GM12864 (cell line): ENCODE measurements around the gene C16orf96.
A peak's percentile ranks its signal among the peaks of the same experiment; 100 is the strongest.

Source experiments
- DNase-seq: peaks from one replicate; pipeline ENCODE4 v3.0.0-alpha.2; 2011; ENCODE audit warnings: low read depth
- H3K4me3 ChIP-seq: 2 replicates; pipeline ENCODE4 v1.5.1; 2011; ENCODE audit warnings: mild to moderate bottlenecking, low read depth, low read length, control low read depth
- TF ChIP-seq, protein P1 (sequence below): IDR thresholded peaks from 2 replicates; pipeline ENCODE4 v1.5.1; 2011; ENCODE audit warnings: low read depth, mild to moderate bottlenecking, moderate library complexity, low read length, control low read depth, inconsistent platforms; ENCODE audit errors: missing control alignments

Gene C16orf96

GRCh38 chr16:4511441-4512082 lies 44.6 kb upstream of the C16orf96 start:
- H3K4me3 ChIP-seq = no peak overlapping the region
- DNase-seq = no peak
- TF ChIP-seq, protein P1, sequence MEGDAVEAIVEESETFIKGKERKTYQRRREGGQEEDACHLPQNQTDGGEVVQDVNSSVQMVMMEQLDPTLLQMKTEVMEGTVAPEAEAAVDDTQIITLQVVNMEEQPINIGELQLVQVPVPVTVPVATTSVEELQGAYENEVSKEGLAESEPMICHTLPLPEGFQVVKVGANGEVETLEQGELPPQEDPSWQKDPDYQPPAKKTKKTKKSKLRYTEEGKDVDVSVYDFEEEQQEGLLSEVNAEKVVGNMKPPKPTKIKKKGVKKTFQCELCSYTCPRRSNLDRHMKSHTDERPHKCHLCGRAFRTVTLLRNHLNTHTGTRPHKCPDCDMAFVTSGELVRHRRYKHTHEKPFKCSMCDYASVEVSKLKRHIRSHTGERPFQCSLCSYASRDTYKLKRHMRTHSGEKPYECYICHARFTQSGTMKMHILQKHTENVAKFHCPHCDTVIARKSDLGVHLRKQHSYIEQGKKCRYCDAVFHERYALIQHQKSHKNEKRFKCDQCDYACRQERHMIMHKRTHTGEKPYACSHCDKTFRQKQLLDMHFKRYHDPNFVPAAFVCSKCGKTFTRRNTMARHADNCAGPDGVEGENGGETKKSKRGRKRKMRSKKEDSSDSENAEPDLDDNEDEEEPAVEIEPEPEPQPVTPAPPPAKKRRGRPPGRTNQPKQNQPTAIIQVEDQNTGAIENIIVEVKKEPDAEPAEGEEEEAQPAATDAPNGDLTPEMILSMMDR = peak; percentile 31

DNA sequence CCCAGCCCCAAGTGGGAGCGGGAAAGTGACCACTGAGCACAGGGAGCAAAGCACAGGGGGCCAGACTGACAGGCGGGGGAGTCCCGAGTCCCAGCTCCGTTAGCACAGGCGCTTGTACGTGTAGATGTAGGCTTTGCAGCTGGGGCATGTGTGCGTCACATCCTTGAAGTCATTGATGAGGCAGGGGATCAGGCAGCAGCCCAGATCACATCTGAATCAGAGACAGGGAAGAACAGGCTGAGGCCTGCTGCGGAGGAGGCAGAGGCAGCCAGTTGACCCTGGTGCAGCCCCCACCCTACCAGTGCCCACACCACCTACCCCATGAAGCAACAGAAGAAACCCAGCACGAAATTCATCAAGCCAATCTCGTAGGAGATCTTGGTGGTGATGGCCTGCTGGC lies 43.7 kb upstream of the C16orf96 start:
- no peak overlapping the region for H3K4me3 ChIP-seq
- no peak for DNase-seq
- TF ChIP-seq, protein P1 = no peak

- H3K4me3 ChIP-seq = no peak overlapping the region
- no peak for DNase-seq
- TF ChIP-seq, protein P1 = no peak
Measured at GRCh38 chr16:4513086-4513860, 42.9 kb upstream of the C16orf96 start.

GRCh38 chr16:4513881-4514280 lies 42.3 kb upstream of the C16orf96 start:
- H3K4me3 ChIP-seq = no peak overlapping the region
- TF ChIP-seq, protein P1 = no peak
- no peak for DNase-seq

DNA sequence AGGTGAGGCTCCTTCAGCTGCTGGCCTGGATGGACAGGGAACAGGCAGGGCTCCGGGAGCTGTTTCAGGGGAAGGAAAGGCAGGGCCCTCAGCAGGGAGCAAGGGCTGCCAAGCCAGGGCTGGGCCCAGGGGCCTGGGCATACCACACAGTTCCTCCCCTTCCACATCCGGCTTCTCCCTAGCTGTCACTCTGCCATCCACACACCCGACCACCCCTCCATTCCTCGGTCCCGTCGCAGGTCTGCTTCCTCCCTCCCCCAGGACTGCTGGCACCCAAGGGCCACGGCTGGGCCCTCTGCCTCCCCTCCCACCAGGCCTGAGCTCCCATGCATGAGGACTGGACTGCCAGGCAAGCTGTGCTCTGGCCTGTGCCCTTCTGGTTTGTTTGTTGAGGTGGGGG lies 41.5 kb upstream of the C16orf96 start:
- TF ChIP-seq, protein P1 = no peak
- no peak overlapping the region for H3K4me3 ChIP-seq

GRCh38 chr16:4515611-4516233 lies 40.4 kb upstream of the C16orf96 start:
- TF ChIP-seq, protein P1 = no peak
- peak; percentile 39 for DNase-seq
- no peak overlapping the region for H3K4me3 ChIP-seq

More for the DNA sequence above, 41.5 kb upstream of the C16orf96 start:
- DNase-seq = no peak
